Pancreas (tissue), 10 donors: ENCODE measurements around the gene ITGA8. TPM values are rescaled to one million over a fixed set of nuclear protein-coding genes. Genes with fewer than 3 reads are reported as not detected.

Experiments
- ATAC-seq, 4 donors: fragments of 200-7000 bp; cut with Tn5 transposase; one replicate each; pipeline versions ENCODE4 v1.8.0 to v1.9.1; 2020; ENCODE audit warnings: mild to moderate bottlenecking in 4 of 4, moderate library complexity in 4 of 4
- DNase-seq, 6 donors: peaks; one replicate each; pipeline ENCODE4 v3.0.0-alpha.2; 2020
- FAIRE-seq: peaks from 2 replicates; lab custom pipeline; 2012; peaks lifted over from hg19 to GRCh38; lab: Jason Lieb, UNC
- H3K27ac ChIP-seq, 4 donors: fragments of 200-600 bp; sonication (generic); 1 replicate in 3 of 4; 2 replicates in 1 of 4; pipeline versions ENCODE4 v1.5.0 to v1.8.0; 2020
- H3K27me3 ChIP-seq, 4 donors: fragments of 200-600 bp; one replicate each; pipeline ENCODE4 v1.8.0; 2021
- H3K36me3 ChIP-seq, 3 donors: fragments of 200-600 bp; sonication (generic) in 1 of 3; one replicate each; pipeline versions ENCODE4 v1.5.0 to v1.8.0; 2020 to 2021
- H3K4me1 ChIP-seq, 3 donors: fragments of 200-600 bp; one replicate each; pipeline ENCODE4 v1.8.0; 2021
- H3K4me3 ChIP-seq, 4 donors: fragments of 200-600 bp; sonication (generic) in 2 of 4; one replicate each; pipeline versions ENCODE4 v1.5.0 to v1.8.0; 2020 to 2021
- H3K9me3 ChIP-seq, 4 donors: fragments of 200-600 bp; one replicate each; pipeline ENCODE4 v1.8.0; 2021
- CTCF ChIP-seq, 4 donors: fragments of 200-600 bp; sonication (generic) in 3 of 4; IDR thresholded peaks; one replicate each; pipeline versions ENCODE4 v1.5.0 to v1.8.0; 2021; ENCODE audit warnings: antibody characterized with exemption in 4 of 4
- WGBS, 2 donors: extraction: QIAGEN DNeasy Blood & Tissue Kit; methylation state at CpG; one replicate each; pipeline ENCODE4 v1.1.7; 2013; 5-methylcytosine and 5-hydroxymethylcytosine counted together
- intact Hi-C, 3 donors: fragments of 100-400 bp; cut with DNase I; formaldehyde crosslinking; loops; one replicate each; pipeline versions ENCODE4 v1.11.1 to v1.14.2; 2022
- polyA plus RNA-seq, 2 donors: library from polyadenylated mRNA; stranded (reverse); fragments of 200-250 nt; gene quantifications; one replicate each; pipeline ENCODE4 v1.2.3, GENCODE V29; 2013
- total RNA-seq, 6 donors: library from RNA; stranded (reverse); fragmentation: NEBNext Ultra II Directional in 4 of 6; extraction: Animal tissue kit (Norgen Biotek cat#: 25700) in 4 of 6; gene quantifications; one replicate each; pipeline versions ENCODE4 v1.2.1 to v1.2.4, GENCODE V29; 2021 to 2023
- donor health status: healthy with polysubstance abuse.
- donor health status: DM: no; HTN: no; CAD: no; lungs with moderate emphysema.
- donor health status: DM: no; HTN: no; CAD: no.
- donor health status: control.
- donor health status: control.
- donor health status: Bipolar disorder and iron deficiency.
- donor health status: DM: yes; HTN: yes; CAD: no.
- donor health status: DM: no; HTN: no; CAD: no.
- donor health status: DM: no; HTN: no; CAD: no.
- donor health status: DM: yes; HTN: yes; CAD: no.

The ITGA8 gene
- total and polyA plus RNA-seq, 8 donors = 0.12 to 1.1 (median 0.52) TPM

DNA sequence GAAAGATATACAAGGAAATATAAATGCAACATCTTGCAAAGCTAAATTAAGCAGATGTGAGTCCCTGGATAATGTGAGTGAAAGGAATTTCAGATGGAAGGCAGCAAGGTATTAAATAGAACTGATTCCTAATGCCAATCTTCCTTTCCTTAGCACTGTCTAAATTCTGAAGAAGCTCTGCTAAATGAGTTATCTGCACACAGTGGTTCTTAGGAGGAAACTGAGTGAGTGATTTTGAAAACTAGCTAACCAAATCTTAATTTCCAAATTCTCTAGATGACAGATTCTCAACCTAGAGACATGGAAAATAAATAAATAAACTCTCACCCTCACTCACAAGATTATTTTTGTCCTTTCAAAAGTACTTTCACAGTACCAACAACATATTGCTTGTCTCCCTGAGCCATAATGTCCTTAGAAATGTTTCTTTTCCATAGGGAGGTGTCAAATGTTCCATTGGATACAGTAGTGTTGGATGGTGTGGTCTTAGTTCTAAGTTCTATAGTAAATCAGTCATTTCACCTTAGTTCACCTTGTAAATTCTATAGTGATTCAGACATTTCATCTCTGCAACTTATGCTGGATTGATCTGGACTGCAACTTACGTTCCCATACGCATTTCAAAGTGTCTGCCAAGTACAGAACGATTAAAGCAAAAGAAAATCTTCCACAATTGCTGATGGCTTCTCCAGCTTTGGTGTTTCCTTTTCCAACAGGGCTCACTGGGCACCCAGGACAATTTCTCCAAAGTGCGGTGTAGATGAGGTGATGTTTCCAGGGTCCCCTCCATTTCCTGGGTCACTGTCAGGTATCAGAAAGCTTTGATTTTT lies 203.3 kb downstream of the ITGA8 start:
- 61 to 67% methylated on average over 4 of the region's 4 CpGs for WGBS, 2 donors

GRCh38 chr10:15515202-15515601 lies 204.5 kb downstream of the ITGA8 start:
- no peaks in the 10 kb centered on the region for H3K27me3 ChIP-seq
- FAIRE-seq (no peak), ATAC-seq (no peak), DNase-seq (no peak)
- TF ChIP-seq CTCF (IDR thresholded peaks at IDR 0.05) = no peak
- 62 to 72% methylated on average over 7 of the region's 7 CpGs for WGBS, 2 donors
- no peak overlapping the region for H3K27ac ChIP-seq
- no peaks in the 10 kb centered on the region for H3K9me3 ChIP-seq
- intact Hi-C loops = no loop called here
- H3K4me1 ChIP-seq = no peaks in the 10 kb centered on the region
- H3K4me3 ChIP-seq = no peak overlapping the region
- H3K36me3 ChIP-seq = no peaks in the 10 kb centered on the region

More for the DNA sequence above, 203.3 kb downstream of the ITGA8 start:
- Histone ChIP-seq H3K4me1 (no peaks in the 10 kb centered on the region), H3K4me3 (no peak overlapping the region), H3K27ac (no peak overlapping the region), H3K27me3 (no peaks in the 10 kb centered on the region), H3K36me3 (no peaks in the 10 kb centered on the region), H3K9me3 (no peaks in the 10 kb centered on the region)
- DNase-seq = no peak
- no peak for TF ChIP-seq CTCF (IDR thresholded peaks at IDR 0.05)
- no peak for ATAC-seq
- FAIRE-seq = no peak
- intact Hi-C loops = no loop called here

- Histone ChIP-seq H3K27me3 (no peaks in the 10 kb centered on the region), H3K4me3 (no peak overlapping the region), H3K27ac (no peak overlapping the region), H3K9me3 (no peaks in the 10 kb centered on the region), H3K36me3 (no peaks in the 10 kb centered on the region), H3K4me1 (no peaks in the 10 kb centered on the region)
- FAIRE-seq (no peak), DNase-seq (no peak), ATAC-seq (no peak)
- no peak for TF ChIP-seq CTCF (IDR thresholded peaks at IDR 0.05)
- 38 to 41% methylated on average over 3 of the region's 3 CpGs for WGBS, 2 donors
- intact Hi-C loops = no loop called here
These were observed 208.8 kb downstream of the ITGA8 start for GRCh38 chr10:15510963-15511362.

DNA sequence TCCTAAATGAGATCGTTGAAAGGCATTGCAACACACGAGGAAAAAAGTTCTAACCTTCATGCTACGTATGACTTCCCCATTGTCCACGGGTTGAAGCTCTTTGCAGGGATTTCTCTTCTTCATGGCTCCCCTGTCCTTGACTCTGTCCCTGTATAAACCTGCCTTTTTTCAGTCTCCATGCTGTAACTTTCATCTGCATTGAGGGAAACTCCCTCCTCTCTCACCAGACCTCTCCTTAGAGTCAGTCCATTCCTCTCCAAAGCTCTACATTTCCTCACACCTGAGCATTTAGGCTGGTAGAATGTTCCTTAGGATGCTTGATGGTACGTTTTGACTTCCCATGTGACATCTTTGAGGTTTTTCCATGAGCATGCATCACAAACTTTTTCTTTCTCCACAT lies 214.4 kb downstream of the ITGA8 start:
- TF ChIP-seq CTCF (IDR thresholded peaks at IDR 0.05) = no peak

More for the DNA sequence above, 214.4 kb downstream of the ITGA8 start:
- H3K9me3 ChIP-seq = no peaks in the 10 kb centered on the region
- DNase-seq (no peak), FAIRE-seq (no peak), ATAC-seq (no peak)
- H3K4me1 ChIP-seq = no peaks in the 10 kb centered on the region
- no peaks in the 10 kb centered on the region for H3K36me3 ChIP-seq
- no peak overlapping the region for H3K27ac ChIP-seq
- intact Hi-C loops = no loop called here
- no peak overlapping the region for H3K4me3 ChIP-seq
- no peaks in the 10 kb centered on the region for H3K27me3 ChIP-seq
- WGBS, 2 donors = 45 to 59% methylated on average over 5 of the region's 5 CpGs
